Ishikawa (cell line): ENCODE results near the gene NDUFV1.

Experiments
- CREB1 ChIP-seq: IDR thresholded peaks from 2 replicates; pipeline ENCODE4 v1.6.1; 2012; ENCODE audit warnings: low read depth
- EP300 ChIP-seq: IDR thresholded peaks from 2 replicates; pipeline ENCODE4 v1.6.1; 2012; ENCODE audit warnings: borderline replicate concordance
- FOXM1 ChIP-seq: IDR thresholded peaks from 2 replicates; pipeline ENCODE4 v1.6.1; 2012; ENCODE audit warnings: low read depth, borderline replicate concordance
- MAX ChIP-seq: IDR thresholded peaks from 2 replicates; pipeline ENCODE4 v1.6.1; 2012
- NFIC ChIP-seq: IDR thresholded peaks from 2 replicates; pipeline ENCODE4 v1.6.1; 2012
- RAD21 ChIP-seq: IDR thresholded peaks from 2 replicates; pipeline ENCODE4 v1.6.1; 2012; ENCODE audit warnings: low read depth
- REST ChIP-seq: IDR thresholded peaks from 2 replicates; pipeline ENCODE4 v1.6.1; 2012; ENCODE audit warnings: low read depth, mild to moderate bottlenecking
- TAF1 ChIP-seq: IDR thresholded peaks from 2 replicates; pipeline ENCODE4 v1.6.1; 2012; ENCODE audit warnings: low read depth, mild to moderate bottlenecking
- TCF12 ChIP-seq: IDR thresholded peaks from 2 replicates; pipeline ENCODE4 v1.6.1; 2012; ENCODE audit warnings: low read depth
- YY1 ChIP-seq: IDR thresholded peaks from 2 replicates; pipeline ENCODE4 v1.6.1; 2012; ENCODE audit warnings: low read depth
- TF ChIP-seq, protein P1 (sequence below): IDR thresholded peaks from 2 replicates; pipeline ENCODE4 v1.6.1; 2012

- TF ChIP-seq RAD21 (no peak), REST (no peak), EP300 (0 out of 2 replicates have a peak, but pooled peaks have one; percentile 26), MAX (peak; percentile 40; the same call in 1 of the 2 replicates), FOXM1 (no peak), TAF1 (no peak), NFIC (no peak), CREB1 (no peak), TCF12 (peak; percentile 44; the same call in 1 of the 2 replicates), YY1 (peak; percentile 79)
- TF ChIP-seq, protein P1, sequence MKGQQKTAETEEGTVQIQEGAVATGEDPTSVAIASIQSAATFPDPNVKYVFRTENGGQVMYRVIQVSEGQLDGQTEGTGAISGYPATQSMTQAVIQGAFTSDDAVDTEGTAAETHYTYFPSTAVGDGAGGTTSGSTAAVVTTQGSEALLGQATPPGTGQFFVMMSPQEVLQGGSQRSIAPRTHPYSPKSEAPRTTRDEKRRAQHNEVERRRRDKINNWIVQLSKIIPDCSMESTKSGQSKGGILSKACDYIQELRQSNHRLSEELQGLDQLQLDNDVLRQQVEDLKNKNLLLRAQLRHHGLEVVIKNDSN, result no peak
Observed at GRCh38 chr11:67561971-67562619, 44.6 kb upstream of the NDUFV1 start.
